HEK293 (cell line): ENCODE measurements around the gene OR9G4.

Source experiments
- MYNN ChIP-seq: fragments of 450-650 bp; formaldehyde crosslinking; IDR thresholded peaks from 2 replicates; pipeline ENCODE4 v1.5.1; 2016; ENCODE audit warnings: missing biosample characterization, missing genetic modification characterization, borderline replicate concordance
- PATZ1 ChIP-seq: fragments of 450-650 bp; formaldehyde crosslinking; IDR thresholded peaks from 2 replicates; pipeline ENCODE4 v1.5.1; 2016; ENCODE audit warnings: missing biosample characterization, missing genetic modification characterization
- ZBTB8A ChIP-seq: fragments of 450-650 bp; formaldehyde crosslinking; IDR thresholded peaks from 2 replicates; pipeline ENCODE4 v1.5.1; 2016; ENCODE audit warnings: missing biosample characterization, missing genetic modification characterization
- ZNF202 ChIP-seq: fragments of 450-650 bp; formaldehyde crosslinking; IDR thresholded peaks from 2 replicates; pipeline ENCODE4 v1.5.1; 2016; ENCODE audit warnings: missing biosample characterization, missing genetic modification characterization, borderline replicate concordance
- ZNF423 ChIP-seq: fragments of 450-650 bp; formaldehyde crosslinking; IDR thresholded peaks from 2 replicates; pipeline ENCODE4 v1.5.1; 2016; ENCODE audit warnings: missing biosample characterization, missing genetic modification characterization
- ZNF544 ChIP-seq: fragments of 450-650 bp; formaldehyde crosslinking; IDR thresholded peaks from 2 replicates; pipeline ENCODE4 v1.5.0; 2017; ENCODE audit warnings: missing biosample characterization, missing genetic modification characterization
- ZNF704 ChIP-seq: fragments of 450-650 bp; formaldehyde crosslinking; IDR thresholded peaks from 2 replicates; pipeline ENCODE4 v1.5.1; 2016; ENCODE audit warnings: missing biosample characterization, missing genetic modification characterization
- TF ChIP-seq, protein P1 (sequence below): fragments of 450-650 bp; formaldehyde crosslinking; IDR thresholded peaks from 2 replicates; pipeline ENCODE4 v1.5.1; 2016; ENCODE audit warnings: missing biosample characterization, missing genetic modification characterization

DNA sequence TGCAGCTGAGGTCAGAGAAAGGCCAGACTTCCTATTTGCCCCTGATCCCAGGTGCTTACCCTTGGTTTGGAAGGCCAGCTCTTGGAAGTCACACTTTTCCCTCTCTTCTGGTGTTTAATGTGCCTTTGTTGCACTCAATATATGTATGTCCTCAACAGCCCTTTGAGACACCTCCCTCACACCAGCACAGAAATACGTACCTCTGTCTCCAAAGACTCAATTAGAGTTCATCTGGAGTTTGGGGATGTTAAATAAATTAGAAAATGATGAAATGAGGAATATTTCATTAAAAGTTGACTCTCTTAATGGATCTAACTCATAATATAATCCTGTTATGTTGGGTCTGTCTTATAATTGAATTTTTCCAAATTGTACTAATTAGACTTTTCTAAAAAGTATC, at the start of gene OR9G4:
- TF ChIP-seq PATZ1 (tag by site-specific recombination) (no peak), MYNN (tag by site-specific recombination) (no peak), ZNF423 (no peak), ZNF704 (tag by site-specific recombination) (no peak), ZBTB8A (tag by site-specific recombination) (no peak), ZNF544 (tag by site-specific recombination) (no peak), ZNF202 (tag by site-specific recombination) (no peak)
- TF ChIP-seq, protein P1, sequence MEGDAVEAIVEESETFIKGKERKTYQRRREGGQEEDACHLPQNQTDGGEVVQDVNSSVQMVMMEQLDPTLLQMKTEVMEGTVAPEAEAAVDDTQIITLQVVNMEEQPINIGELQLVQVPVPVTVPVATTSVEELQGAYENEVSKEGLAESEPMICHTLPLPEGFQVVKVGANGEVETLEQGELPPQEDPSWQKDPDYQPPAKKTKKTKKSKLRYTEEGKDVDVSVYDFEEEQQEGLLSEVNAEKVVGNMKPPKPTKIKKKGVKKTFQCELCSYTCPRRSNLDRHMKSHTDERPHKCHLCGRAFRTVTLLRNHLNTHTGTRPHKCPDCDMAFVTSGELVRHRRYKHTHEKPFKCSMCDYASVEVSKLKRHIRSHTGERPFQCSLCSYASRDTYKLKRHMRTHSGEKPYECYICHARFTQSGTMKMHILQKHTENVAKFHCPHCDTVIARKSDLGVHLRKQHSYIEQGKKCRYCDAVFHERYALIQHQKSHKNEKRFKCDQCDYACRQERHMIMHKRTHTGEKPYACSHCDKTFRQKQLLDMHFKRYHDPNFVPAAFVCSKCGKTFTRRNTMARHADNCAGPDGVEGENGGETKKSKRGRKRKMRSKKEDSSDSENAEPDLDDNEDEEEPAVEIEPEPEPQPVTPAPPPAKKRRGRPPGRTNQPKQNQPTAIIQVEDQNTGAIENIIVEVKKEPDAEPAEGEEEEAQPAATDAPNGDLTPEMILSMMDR (tag by site-specific recombination), result no peak
